Dedifferentiated amniotic fluid mesenchymal stem cell (primary cell): ENCODE results near the gene CAMK1D.

Experiments
- DNase-seq: peaks from one replicate; pipeline ENCODE4 v3.0.0-alpha.2; 2016; ENCODE audit errors: extremely low spot score

Gene CAMK1D

DNA sequence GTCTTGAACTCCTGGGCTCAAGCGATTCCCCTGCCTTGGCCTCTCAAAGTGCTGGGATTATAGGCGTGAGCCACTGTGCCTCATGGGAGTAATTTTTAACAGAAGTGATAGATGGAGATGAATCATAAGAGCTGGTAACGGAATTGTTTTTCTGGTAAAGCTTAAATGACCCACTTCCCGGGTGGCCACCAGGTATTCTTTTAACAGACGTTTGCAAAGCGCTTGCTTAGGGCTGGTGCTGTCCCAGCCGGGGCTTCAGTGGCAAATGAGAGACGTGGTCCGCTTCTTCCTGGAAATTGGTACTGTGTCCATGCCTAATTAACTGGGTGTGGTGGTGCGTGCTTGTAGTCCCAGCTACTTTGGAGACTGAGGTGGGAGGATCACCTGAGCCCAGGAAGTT lies 23.5 kb downstream of the CAMK1D start:
- DNase-seq, result no peak

DNA sequence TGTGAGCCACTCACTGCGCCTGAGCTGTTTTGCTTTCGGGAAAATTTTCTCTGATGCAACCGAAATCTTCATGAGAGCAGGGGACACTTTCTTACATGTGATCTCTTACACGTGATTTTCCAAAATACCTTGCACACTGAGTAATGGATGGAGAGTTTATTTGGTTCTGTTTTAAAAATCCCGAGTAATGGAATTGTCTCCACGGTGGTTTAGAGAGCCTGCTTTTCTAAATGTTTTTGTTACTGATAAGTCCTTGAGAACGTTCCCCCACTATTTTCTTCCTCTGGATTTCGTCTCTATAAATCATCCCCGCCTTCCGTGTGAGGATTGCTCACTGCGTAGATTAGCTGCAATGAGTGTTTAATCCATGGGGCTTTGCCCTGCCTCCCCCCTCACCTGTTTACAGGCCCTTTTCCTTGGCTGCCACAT lies 25.7 kb downstream of the CAMK1D start:
- DNase-seq, result no peak

DNA sequence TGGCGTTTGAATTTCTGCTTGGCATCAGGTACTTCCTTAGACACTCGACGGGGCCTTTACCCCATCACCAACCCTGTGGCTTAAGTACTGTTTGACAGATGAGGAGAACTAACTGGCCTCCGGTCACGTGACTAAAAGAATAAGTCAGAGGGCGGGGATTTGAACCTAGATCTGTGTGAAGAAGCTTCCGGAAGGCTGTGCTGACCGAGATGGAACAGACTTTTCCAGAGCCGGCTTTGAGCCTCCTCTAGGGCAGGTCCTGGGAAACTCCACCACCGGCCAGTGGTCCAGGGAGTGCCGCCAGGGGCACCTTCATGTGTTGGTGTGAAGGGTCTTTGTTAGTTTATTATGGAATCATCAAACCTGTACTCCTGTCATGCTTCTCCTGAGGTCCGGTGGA lies 26.9 kb downstream of the CAMK1D start:
- DNase-seq, result no peak

DNA sequence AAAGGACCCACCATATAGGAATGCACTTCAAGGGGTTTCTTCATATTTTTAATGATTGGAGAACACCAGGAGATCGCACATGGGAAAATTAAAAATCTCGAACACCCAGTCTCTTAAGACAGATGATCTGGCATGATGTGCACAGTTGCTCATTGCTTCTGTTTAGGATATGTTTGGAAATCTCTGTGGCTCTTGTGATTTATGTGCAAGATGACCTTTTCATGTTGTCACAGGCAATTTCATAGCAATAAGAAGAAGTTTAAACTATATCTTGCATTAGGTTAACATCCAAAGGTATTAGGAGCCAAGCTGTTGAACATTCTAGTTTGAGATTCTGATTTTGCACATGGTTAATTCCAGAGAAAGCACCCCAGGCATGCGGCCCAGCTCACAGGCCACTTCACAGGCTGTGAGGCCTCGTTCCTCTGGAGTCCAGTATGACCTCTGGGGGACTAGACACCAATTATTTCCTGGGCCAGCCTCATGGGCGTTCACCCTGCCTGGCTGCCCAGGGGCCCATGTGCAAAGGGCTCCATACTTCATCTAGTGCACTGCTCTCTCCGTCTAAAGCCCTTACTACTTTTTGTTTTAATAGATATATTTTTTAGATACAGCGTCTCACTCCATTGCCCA lies 28.4 kb downstream of the CAMK1D start:
- DNase-seq, result no peak

DNA sequence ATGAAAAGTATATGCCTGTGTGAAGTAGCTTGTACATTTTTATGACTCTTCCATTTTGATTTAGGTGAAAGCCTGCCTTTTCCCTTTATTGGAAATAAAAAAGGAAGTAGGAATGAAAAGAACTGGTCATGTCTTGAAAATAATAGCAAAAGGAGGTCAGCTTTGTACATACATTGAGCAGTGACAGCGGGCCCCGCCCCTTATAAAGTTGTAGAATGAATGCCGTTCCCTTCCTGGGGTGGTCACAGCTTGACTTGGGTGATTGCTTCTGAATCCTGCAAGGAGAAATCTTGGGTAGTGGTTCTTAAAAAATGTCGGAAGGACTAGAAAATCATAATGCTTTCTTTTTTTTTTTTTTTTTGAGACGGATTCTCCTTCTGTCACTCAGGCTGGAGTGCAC lies 31.7 kb downstream of the CAMK1D start:
- DNase-seq, result no peak

DNA sequence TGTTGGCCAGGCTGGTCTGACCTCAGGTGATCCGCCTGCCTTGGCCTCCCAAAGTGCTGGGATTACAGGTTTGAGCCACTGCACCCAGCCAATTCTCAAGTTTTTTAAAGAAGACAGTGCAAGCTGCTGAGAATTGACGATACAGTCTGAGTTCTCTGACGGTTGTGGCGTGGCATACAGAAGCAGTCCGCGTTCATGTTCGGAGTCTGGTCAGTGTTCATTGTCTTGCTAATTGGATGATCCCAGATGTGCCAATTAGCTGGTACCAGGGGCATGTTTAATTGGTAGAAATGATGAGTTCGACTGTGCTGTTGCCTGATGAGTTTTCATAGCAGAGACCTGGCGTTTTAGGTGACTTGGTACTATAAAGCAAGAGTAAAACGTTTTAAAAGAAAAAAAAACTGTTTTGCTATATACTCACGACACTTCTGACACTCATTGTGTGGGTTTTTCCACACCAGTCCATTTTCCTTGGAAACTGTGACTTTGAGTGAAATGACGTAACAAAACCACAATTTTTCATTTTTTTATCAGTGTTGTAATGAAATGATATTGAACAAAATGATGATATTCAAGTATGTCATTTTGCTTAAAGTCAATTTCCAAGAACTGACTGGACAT lies 32.3 kb downstream of the CAMK1D start:
- DNase-seq, result no peak

DNA sequence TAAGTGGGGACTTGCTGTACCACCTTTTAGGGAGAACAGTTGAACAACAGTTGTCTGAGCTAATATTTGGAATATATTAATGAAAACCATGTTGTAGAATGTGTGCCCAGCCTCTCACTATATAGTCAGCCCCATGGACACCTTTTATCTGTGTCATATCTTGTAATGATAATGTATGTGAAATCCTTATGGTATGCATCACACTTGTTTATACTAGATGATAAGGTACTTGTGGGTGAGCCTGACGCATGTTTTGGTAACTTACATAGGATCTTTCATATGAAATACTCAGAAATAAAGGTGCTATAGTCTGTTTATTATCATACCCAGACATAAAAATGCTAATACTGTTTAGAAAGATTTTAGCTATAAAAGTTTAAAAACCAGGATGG lies 32.8 kb downstream of the CAMK1D start:
- no peak for DNase-seq

DNA sequence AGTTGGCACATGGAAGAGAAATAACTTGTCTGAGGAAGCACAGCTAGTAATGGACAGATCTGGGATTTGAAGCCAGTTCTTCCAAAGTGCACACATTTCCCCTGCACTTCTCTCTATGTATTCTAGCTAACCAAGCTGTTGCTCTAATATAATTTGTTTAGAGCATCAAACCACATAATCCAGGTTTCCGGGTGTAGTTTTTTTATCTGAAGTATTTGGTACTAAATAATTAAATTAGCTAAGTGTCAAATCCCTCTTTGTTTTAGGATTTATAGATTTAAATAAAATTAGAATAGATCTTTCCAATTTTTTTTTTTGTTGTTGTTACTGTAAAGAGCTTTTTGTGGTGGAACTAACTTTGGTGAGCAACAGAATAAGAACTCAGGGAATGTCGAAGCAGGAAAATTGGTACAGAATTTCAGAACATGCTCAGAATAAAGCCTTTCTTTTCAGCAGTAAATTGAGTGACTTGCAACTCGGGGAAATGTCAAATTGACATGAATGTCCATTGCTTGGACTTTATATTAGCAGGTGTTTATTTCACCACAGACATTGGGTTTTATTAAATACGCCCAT lies 33.7 kb downstream of the CAMK1D start:
- DNase-seq, result no peak

DNA sequence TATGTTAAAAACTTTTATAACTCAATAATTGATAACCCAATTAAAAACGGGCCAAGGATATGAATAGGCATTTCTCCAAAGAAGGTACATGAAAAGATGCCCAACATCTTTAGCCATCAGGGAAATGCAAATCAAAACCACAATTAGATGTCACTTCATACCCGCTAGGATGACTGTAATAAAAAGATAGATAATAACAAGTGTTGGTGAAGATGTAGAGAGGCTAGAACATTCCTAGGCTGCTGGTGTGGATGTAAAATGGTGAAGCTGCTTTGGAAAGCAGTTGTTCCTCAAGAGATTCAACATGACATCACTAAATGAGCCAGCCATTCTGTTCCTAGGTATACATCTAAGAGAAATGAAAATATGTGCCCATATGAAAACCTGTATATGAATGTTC lies 35.6 kb downstream of the CAMK1D start:
- DNase-seq, result no peak

DNA sequence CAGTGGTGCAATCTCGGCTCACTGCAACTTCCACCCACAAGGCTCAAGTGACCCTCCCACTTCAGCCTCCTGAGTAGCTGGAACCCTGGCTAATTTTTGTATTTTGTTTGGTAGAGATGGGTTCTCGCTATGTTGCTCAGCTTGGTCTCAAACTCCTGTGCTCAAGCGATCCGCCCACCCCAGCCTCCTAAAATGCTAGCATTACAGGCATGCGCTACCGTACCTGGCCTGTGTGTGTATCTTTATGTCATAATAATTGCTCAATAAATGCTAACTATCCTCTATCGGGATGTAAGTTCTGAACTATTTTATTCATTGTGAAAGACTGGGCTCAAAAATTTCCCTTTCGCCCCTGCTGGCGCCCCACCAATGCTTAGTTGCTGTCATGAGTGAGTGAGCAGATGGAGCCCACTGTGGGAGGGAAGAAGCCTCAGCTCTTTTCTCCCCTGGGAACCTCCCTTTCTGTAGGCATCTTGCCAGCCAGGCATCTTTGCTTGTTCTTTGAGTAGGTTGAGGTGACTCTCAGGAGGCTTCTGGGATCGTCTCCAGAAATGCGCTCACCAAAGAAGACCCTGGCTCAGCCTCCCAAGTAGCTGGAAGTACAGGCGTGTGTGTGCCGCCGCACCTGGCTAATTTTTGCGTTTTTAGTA lies 38.3 kb downstream of the CAMK1D start:
- no peak for DNase-seq

DNA sequence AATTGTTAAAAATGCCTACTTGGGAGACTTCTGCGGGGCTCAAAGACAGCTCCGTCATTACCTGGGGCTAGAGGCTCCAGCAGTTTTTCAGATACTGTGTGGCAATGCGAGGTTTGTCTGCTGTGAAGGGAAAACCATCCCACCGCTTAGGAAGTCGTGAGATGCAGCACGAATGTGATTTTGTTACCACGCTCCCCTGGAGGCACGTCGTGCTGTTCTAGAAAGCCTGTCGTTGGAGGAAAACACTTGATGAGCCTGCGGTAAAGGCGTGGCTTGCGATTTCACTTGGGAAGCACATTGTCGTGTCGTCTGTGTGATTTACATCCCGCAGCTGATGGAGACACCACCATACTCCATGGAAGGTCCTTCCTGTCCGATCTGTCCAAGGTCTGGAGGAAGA lies 39.3 kb downstream of the CAMK1D start:
- DNase-seq, result no peak

DNA sequence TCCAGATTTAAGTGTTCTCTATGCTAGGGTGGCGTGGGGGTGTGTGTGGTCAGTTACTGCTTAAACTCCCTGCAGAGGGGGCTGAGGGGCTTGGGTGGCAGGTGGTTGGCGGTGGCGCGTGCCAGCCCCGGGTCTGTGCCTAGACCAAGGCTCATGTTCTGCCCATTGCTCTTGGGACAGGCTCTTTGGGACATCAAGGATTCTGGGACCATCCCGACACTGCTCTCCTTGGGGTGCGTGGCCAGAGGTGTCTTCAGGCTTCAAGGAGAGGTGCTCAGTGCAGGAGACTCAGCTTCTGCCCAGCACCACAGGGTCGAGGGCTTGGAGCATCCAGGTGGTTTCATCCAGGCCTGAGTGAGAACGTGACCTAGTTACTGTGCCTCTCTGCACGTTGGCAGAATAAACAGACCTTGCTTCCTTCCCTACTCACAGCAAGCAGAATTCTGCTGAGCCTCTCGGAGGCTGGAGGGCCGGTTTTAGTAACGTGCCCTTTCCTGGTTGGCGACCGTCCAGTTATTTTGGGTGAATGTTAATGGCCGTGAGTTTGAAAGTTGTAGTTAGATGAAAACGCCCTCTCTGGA lies 39.9 kb downstream of the CAMK1D start:
- no peak for DNase-seq

DNA sequence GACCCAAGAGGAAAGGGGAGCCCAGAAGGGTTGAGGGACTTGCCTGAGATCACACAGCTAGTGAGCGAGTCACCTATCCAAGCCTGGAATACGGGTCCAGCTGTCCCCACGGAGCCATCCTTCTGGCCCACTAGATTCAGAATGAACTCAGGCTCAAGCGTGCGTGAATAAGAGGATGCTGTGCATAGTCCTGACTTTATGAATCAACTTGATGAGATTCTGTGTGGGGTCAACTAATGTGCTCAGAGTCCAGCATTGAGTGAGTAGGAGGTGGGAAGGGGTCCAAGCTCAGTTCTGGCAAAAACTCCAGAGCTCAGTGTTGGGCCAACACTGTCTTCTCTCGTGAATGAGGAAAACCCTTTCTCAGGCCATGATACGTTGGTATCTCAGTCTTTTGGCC lies 41.4 kb downstream of the CAMK1D start:
- no peak for DNase-seq

DNA sequence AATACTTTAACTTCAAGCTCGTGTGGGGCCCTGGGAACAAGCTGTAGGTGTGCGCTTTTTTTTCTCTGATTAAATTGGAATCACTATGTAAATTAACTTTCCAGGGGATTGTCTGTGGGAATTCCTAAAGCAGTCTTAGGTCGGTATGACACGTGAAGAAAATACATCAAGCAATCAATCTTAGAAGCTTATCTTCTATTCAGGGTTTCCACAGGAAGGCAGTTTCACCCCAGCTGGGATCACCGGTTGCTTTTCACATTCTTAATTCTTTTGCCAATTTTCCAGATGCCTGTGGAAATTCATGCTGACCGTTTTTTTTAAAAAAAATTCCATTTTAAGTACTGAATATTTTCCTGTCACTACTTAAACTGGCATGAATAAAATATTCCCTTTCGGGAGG lies 41.9 kb downstream of the CAMK1D start:
- DNase-seq, result no peak

DNA sequence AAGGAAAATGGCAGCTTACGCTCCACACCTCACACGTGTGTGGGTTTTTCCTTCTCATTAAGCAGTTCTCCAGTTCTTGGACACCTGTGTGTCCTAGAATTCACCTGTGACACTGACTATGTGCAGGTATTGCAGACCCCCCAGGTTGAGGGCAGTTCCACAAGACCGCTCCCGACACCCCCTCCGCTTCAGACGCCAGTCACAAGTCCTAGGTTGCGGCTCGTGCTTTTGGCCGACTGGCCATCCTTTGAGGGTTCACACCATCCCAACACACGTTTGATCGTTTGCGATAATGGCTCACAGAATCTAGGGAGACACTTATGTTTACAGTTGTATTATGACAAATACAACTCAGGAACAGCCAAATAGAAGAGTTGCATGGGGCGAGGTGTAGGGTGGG lies 44.5 kb downstream of the CAMK1D start:
- no peak for DNase-seq

DNA sequence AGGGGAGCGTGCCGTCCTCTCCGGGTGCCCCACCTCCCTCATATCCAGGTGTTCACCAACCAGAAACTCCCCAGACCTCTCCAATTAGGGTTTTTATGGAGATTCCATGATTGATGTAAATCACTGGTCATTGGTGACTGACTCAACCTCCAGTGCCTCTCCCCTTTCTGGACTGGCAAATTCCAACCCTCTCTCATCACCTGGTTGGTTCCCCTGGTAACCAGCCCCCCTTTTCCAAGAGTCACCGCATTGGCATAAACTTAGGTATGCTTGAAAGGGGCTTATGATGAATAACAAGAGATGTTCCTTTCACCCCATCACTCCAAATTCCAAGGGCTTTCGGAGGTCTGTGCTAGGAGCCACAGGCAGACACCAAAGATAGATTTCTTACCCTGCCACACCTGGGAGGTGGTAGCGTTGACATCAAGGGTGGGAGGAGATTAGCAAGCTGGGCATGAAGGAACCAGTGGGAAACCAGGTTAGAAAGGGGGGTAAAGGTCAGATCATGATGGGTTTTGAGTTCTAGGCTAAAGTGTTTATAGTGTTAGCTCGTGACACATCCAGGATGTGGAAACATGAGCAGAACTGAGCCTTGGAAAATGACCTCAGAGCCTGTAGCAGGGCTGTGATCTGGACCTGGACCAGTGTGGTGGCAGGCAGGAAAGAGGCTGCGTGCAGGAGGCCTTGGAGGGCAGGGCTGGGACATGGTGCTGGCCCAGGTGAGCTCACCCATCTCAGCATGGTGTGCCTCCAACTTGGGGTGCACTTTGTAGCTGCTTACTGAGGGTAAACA lies 45.1 kb downstream of the CAMK1D start:
- no peak for DNase-seq

DNA sequence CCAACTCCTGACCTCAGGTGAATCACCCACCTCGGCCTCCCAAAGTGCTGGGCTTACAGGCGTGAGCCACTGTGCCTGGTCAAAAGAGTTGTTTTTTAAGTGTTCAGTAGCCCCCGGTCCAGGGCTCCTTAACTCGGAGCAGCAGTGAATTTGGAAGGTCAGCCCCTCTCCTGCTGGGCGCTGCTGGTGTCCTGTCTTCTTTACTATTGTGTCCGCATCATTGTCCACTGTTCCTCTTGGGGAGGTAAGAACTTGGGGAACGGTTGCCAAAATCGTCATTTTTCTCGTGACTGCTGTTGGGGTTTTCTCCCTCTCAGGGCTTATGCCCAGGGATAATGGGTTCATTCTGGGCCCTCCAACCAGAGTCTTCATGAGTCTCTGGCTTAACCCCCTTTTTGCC lies 46.7 kb downstream of the CAMK1D start:
- DNase-seq, result no peak

DNA sequence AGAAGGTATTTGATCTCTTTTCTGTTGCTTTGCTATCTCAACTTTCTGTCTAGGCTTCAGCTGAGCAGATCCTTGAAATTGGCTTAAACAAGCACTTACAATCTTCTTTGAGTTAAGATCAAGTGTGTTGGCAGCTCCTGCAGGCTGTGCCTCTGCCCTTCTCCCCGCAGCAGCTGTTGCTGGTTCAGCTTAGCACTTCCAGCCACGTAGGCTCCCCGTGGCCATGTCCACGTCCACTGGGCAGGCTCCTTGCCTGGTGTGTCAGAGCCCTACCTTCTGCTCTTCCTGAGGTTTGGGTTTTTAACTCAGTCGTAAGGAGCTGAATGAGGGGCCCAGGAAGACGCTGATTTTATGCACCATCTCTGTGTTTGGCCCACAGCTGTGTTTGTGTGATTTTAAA lies 47.2 kb downstream of the CAMK1D start:
- DNase-seq, result no peak

DNA sequence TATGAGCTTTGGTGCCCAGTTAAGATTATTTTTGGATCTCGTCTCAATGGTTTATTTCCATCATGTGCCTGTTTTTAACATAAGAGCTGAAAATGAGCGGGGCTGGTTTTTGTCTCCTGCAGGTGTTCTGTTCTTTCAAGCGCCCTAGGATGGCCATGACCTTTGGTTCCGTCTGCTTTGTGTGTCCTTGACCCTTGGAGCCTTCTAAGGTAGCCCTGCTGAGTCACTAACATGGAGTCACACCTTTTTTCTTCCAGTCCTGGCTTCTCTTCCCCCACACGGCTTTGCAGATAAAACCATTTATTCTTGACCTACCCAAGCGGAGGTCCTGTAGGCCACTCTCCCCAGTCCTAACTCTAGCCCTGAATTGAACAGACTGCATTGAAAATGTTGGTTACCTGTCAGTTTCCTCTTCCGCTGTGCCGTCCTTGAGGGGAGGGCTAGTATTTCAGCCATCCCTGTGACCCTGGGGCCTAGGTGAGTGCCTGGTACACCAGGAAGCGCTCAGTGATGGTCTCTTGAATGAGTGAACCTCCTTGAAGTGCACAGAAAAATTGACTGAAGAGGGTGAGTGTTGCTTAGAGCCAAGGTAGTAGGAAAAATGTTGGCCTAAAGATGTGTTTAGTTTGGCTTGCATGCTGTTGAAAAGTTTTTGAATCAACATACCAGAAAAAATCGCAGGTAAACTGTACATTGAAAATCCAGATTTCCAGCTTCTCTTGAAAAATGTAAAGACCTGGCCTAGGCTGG lies 48.0 kb downstream of the CAMK1D start:
- no peak for DNase-seq

DNA sequence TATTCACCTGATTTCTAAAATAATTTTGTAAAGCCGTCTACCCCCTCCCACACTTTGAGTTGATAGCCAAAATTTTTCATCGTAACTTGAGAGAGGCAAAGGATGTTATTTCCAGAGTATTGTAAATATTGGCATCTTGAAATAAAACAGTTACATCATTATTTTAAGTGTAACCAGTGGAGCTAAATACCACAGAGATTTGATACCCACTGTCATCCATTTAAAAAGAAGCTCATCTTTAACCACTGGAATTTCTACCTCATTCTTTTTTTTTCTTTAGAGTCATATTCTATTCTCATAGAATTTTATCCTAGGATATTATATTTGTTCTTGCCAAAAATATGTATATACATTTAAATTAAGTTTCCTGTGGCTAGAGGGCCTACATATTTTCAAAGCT lies 48.6 kb downstream of the CAMK1D start:
- no peak for DNase-seq

DNA sequence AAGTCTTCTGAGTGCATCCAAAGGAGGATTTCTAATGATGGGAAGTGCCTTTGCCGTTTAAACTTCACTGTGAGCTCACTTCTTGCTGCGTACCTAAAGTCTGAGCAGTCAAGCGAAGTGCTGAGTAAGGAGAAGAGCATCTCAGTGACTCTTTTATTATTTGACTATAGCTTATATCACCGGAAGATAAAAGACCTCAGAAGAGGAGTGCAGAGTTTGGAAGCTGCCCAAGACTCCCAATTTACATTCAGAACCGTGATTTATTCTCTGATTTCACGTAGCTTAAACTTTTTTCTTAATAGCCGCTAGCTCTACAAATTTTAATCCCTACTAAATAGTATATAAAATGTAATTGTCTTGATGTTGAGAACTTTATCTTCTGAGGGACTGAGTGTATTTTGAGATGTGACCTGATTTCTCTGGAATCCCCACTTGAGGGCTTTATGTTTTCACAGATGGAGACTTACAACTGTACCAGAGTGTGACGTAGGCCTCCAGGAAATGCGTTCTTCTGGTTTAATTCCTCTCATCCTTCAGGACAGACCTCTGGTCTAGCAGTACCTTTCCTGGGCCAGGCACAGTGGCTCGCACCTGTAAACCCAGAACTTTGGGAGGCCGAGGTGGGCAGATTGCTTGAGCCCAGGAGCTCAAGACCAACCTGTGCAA lies 51.1 kb downstream of the CAMK1D start:
- DNase-seq, result no peak
